SK-N-SH (cell line): ENCODE results near the gene DMKN. TPM values are rescaled to one million over a fixed set of nuclear protein-coding genes. Genes with fewer than 3 reads are reported as not detected.

Experiments
- CTCF ChIA-PET: fragments of 300-600, 350-600 bp; formaldehyde crosslinking; extraction: SDS; loops from one replicate; lab custom pipeline; 2021; lab: Yijun Ruan, JAX
- POLR2A ChIA-PET: fragments of 350-600 bp; sonication (Branson Sonifier 250); formaldehyde crosslinking; extraction: SDS; loops from one replicate; lab custom pipeline; 2020; ENCODE audit warnings: antibody characterized with exemption, inconsistent platforms; lab: Yijun Ruan, JAX
- DNase-seq: peaks from one replicate; pipeline ENCODE4 v3.0.0; 2012
- H2AFZ ChIP-seq: fragments of 200-600 bp; sonication (generic); 2 replicates; pipeline ENCODE4 v1.8.1; 2016; ENCODE audit warnings: antibody characterized with exemption, mild to moderate bottlenecking, low read depth
- H3F3A ChIP-seq: fragments of 200-600 bp; sonication (generic); replicated peaks from 2 replicates; pipeline ENCODE3; 2016; ENCODE audit warnings: antibody characterized with exemption, mild to moderate bottlenecking; ENCODE audit not compliant: insufficient read depth
- H3K27ac ChIP-seq, 2 experiments: fragments of 200-500 bp in 1 of 2; fragments of 200-600 bp in 1 of 2; sonication (Bioruptor generic) in 1 of 2; sonication (generic), shearing (Covaris generic) in 1 of 2; 2 replicates each; pipeline versions ENCODE4 v1.5.1 to v1.6.1; 2014 to 2016; ENCODE audit warnings: low read depth in 2 of 2, inconsistent platforms in 1 of 2, low read length in 1 of 2, mild to moderate bottlenecking in 1 of 2, mixed read lengths in 1 of 2
- H3K27me3 ChIP-seq: fragments of 200-600 bp; sonication (generic), shearing (Covaris generic); 2 replicates; pipeline ENCODE4 v1.6.1; 2016; ENCODE audit warnings: mixed run types; ENCODE audit not compliant: insufficient read depth
- H3K36me3 ChIP-seq, 2 experiments: fragments of 200-500 bp in 1 of 2; fragments of 200-600 bp in 1 of 2; sonication (Bioruptor generic) in 1 of 2; sonication (generic) in 1 of 2; replicated peaks in 1 of 2; 2 replicates each; pipeline versions ENCODE3 to v1.5.1; 2014 to 2016; ENCODE audit warnings: low read length in 1 of 2, mild to moderate bottlenecking in 1 of 2; ENCODE audit not compliant: insufficient read depth in 2 of 2, control insufficient read depth in 1 of 2
- H3K4me1 ChIP-seq, 2 experiments: fragments of 200-500 bp in 1 of 2; fragments of 200-600 bp in 1 of 2; sonication (Bioruptor generic) in 1 of 2; sonication (generic), shearing (Covaris generic) in 1 of 2; 2 replicates each; pipeline versions ENCODE4 v1.5.1 to v1.6.1; 2014 to 2016; ENCODE audit warnings: low read depth in 1 of 2, low read length in 1 of 2, mixed run types in 1 of 2; ENCODE audit not compliant: insufficient read depth in 2 of 2, control insufficient read depth in 1 of 2
- H3K4me2 ChIP-seq: fragments of 200-600 bp; sonication (generic), shearing (Covaris generic); 2 replicates; pipeline ENCODE4 v1.6.1; 2017; ENCODE audit warnings: mixed run types
- H3K4me3 ChIP-seq, 2 experiments: fragments of 200-500 bp in 1 of 2; fragments of 200-600 bp in 1 of 2; sonication (Bioruptor generic) in 1 of 2; sonication (generic), shearing (Covaris generic) in 1 of 2; 2 replicates each; pipeline versions ENCODE4 v1.5.1 to v1.8.1; 2014 to 2016; ENCODE audit warnings: low read depth in 2 of 2, inconsistent platforms in 1 of 2, low read length in 1 of 2, mild to moderate bottlenecking in 1 of 2, mixed read lengths in 1 of 2, moderate library complexity in 1 of 2
- H3K79me2 ChIP-seq: fragments of 200-600 bp; sonication (generic); 2 replicates; pipeline ENCODE4 v1.8.1; 2017; ENCODE audit warnings: mild to moderate bottlenecking; ENCODE audit not compliant: insufficient read depth
- H3K9ac ChIP-seq: fragments of 200-600 bp; sonication (generic); 2 replicates; pipeline ENCODE4 v1.6.1; 2017; ENCODE audit warnings: mixed run types
- H3K9me2 ChIP-seq: fragments of 200-600 bp; sonication (generic); 2 replicates; pipeline ENCODE4 v1.6.1; 2017; ENCODE audit warnings: mixed run types
- H3K9me3 ChIP-seq: fragments of 200-600 bp; sonication (generic); 2 replicates; pipeline ENCODE4 v1.6.1; 2017; ENCODE audit warnings: mixed run types, mild to moderate bottlenecking, moderate library complexity
- H4K20me1 ChIP-seq: fragments of 200-600 bp; sonication (generic); 2 replicates; pipeline ENCODE4 v1.6.1; 2017; ENCODE audit warnings: mild to moderate bottlenecking, mixed run types; ENCODE audit not compliant: insufficient read depth
- CHD2 ChIP-seq: fragments of 150-350 bp; IDR thresholded peaks from 2 replicates; pipeline ENCODE4 v1.6.1; 2018; ENCODE audit warnings: low read length; ENCODE audit not compliant: partially characterized antibody
- EP300 ChIP-seq, 2 experiments: IDR thresholded peaks; 2 replicates each; pipeline versions ENCODE4 v1.4.0 to v1.6.1; 2012; ENCODE audit warnings: borderline replicate concordance in 1 of 2, low read depth in 1 of 2, low read length in 1 of 2
- EZH2phosphoT487 ChIP-seq: fragments of 200-600 bp; sonication (generic); IDR thresholded peaks from 2 replicates; pipeline ENCODE4 v1.6.1; 2017; ENCODE audit warnings: low read depth, mixed run types, mild to moderate bottlenecking, antibody characterized with exemption, moderate library complexity, borderline replicate concordance
- FOXM1 ChIP-seq: IDR thresholded peaks from 2 replicates; pipeline ENCODE4 v1.4.0; 2012; ENCODE audit warnings: low read depth, mild to moderate bottlenecking
- GABPA ChIP-seq: IDR thresholded peaks from 2 replicates; pipeline ENCODE4 v1.4.0; 2012; ENCODE audit warnings: low read depth, mild to moderate bottlenecking
- GATA2 ChIP-seq: sonication (generic); formaldehyde crosslinking; IDR thresholded peaks from 2 replicates; pipeline ENCODE4 v1.5.0; 2020; ENCODE audit warnings: mild to moderate bottlenecking, missing genetic modification reagents
- JUND ChIP-seq: IDR thresholded peaks from 2 replicates; pipeline ENCODE4 v1.4.0; 2012
- MXI1 ChIP-seq: IDR thresholded peaks from 2 replicates; pipeline ENCODE4 v1.6.1; 2012; ENCODE audit warnings: mild to moderate bottlenecking, low read depth, low read length, improper control_type of control experiment
- NFIC ChIP-seq: IDR thresholded peaks from 2 replicates; pipeline ENCODE4 v1.4.0; 2012; ENCODE audit warnings: borderline replicate concordance
- NRF1 ChIP-seq: IDR thresholded peaks from 2 replicates; pipeline ENCODE4 v1.6.1; 2012; ENCODE audit warnings: low read depth, mild to moderate bottlenecking, low read length
- POLR2AphosphoS5 ChIP-seq: IDR thresholded peaks from 2 replicates; pipeline ENCODE4 v1.6.1; 2012; ENCODE audit warnings: low read depth, low read length
- RCOR1 ChIP-seq: fragments of 150-350 bp; IDR thresholded peaks from 2 replicates; pipeline ENCODE4 v1.6.1; 2017; ENCODE audit warnings: antibody characterized with exemption, low read length
- RFX5 ChIP-seq: IDR thresholded peaks from 2 replicates; pipeline ENCODE4 v1.6.1; 2012; ENCODE audit warnings: mild to moderate bottlenecking, improper control_type of control experiment, low read length
- SMC3 ChIP-seq: IDR thresholded peaks from 2 replicates; pipeline ENCODE4 v1.6.1; 2012; ENCODE audit warnings: low read depth, low read length, improper control_type of control experiment
- TAF1 ChIP-seq: IDR thresholded peaks from 2 replicates; pipeline ENCODE4 v1.6.1; 2012; ENCODE audit warnings: low read depth, mild to moderate bottlenecking, low read length, moderate library complexity, borderline replicate concordance
- TEAD4 ChIP-seq: IDR thresholded peaks from 2 replicates; pipeline ENCODE4 v1.4.0; 2012; ENCODE audit warnings: mild to moderate bottlenecking, borderline replicate concordance; ENCODE audit not compliant: insufficient read depth
- YY1 ChIP-seq: IDR thresholded peaks from 2 replicates; pipeline ENCODE4 v1.4.0; 2012; ENCODE audit warnings: low read depth, mild to moderate bottlenecking
- WGBS: methylation state at CpG from one replicate; pipeline ENCODE4 v1.1.6; 2017; ENCODE audit warnings: low lambda C conversion rate; 5-methylcytosine and 5-hydroxymethylcytosine counted together
- polyA plus RNA-seq, 3 experiments: library from polyadenylated mRNA; depleted of rRNA; stranded (reverse); fragments of >200 nt; gene quantifications; 2 replicates each; pipeline ENCODE4 v1.2.3, GENCODE V29; 2012
- TF ChIP-seq, protein P1 (sequence below): IDR thresholded peaks from 2 replicates; pipeline ENCODE4; 2012
- TF ChIP-seq, protein P2 (sequence below): IDR thresholded peaks from 2 replicates; pipeline ENCODE4 v1.4.0; 2012; ENCODE audit warnings: low read depth, borderline replicate concordance
- TF ChIP-seq, protein P3 (sequence below): fragments of 200-600 bp; sonication (generic); IDR thresholded peaks from 2 replicates; pipeline ENCODE4 v1.6.1; 2017; ENCODE audit warnings: antibody characterized with exemption, mild to moderate bottlenecking, moderate library complexity
- TF ChIP-seq, protein P4 (sequence below): IDR thresholded peaks from 2 replicates; pipeline ENCODE4 v1.6.1; 2012; ENCODE audit warnings: mild to moderate bottlenecking, low read depth, low read length, moderate library complexity
- TF ChIP-seq, protein P5 (sequence below): fragments of 150-350 bp; IDR thresholded peaks from 2 replicates; pipeline ENCODE4 v1.6.1; 2016; ENCODE audit warnings: mild to moderate bottlenecking, low read depth, low read length
- TF ChIP-seq, protein P6 (sequence below): IDR thresholded peaks from 2 replicates; pipeline ENCODE4 v1.4.0; 2012; ENCODE audit warnings: low read depth, borderline replicate concordance

Gene DMKN
- polyA plus RNA-seq, 1 of the 3 experiments (the other 2 are of a cell fraction) = not detected

DNA sequence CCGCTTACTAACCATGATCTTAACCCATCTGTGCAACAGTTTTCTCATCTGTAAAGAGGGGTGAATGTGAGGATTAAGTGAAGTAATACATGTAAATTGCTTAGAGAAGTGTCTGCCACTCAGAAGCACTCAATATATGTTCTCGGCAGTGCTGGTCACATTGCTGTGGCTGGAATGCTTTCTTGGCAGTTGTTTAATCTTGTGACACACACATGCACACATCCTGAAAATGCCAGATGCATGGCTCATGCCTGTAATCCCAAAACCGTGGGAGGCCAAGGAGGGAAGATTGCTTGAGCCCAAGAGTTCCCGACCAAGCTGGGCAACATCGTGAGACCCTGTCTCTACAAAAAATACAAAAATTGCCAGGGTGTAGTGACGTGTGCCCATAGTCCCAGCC, 4.9 kb upstream of the DMKN start:
- ChIA-PET CTCF (interaction anchor here (0.7 to 1.3 kb wide), 3 partner anchors 8 to 23 kb away, joined by 3 to 5 read pairs (median 4); no protein-coding TSS in a partner anchor), POLR2A (no interaction called here)
- no peaks in the 10 kb centered on the region for H3K9me2 ChIP-seq
- no peak overlapping the region for H2AFZ ChIP-seq
- no peak for DNase-seq
- peak overlapping the region; percentile 51 for H3K4me2 ChIP-seq
- H3K4me3 ChIP-seq = no peak overlapping the region
- H3K9me3 ChIP-seq = no peaks in the 10 kb centered on the region
- H3K36me3 ChIP-seq = no peaks in the 10 kb centered on the region
- H3F3A ChIP-seq = no peaks in the 10 kb centered on the region
- H3K9ac ChIP-seq = no peak overlapping the region
- no peaks in the 10 kb centered on the region for H4K20me1 ChIP-seq
- H3K27me3 ChIP-seq = peaks cover 4% of the 10 kb centered on the region; the same call in 1 of the 2 replicates
- 0 out of 4 replicates have a peak overlapping the region, but pooled peaks of 1 of the 2 experiments have one; percentile 26 for H3K27ac ChIP-seq
- 10% methylated on average over 6 of the region's 6 CpGs for WGBS
- no peaks in the 10 kb centered on the region for H3K79me2 ChIP-seq
- no peaks in the 10 kb centered on the region for H3K4me1 ChIP-seq
- TF ChIP-seq GABPA (no peak), RFX5 (no peak), TEAD4 (0 out of 2 replicates have a peak, but pooled peaks have one; percentile 31), EZH2phosphoT487 (no peak), TAF1 (no peak), NFIC (peak; percentile 73), SMC3 (no peak), JUND (no peak; the same call in 1 of the 2 replicates), POLR2AphosphoS5 (no peak), GATA2 (CRISPR knock-in tag) (no peak), EP300 (IDR thresholded peaks at IDR 0.05; ENCODE audit: borderline replicate concordance in 1 of 2, low read depth in 1 of 2, low read length in 1 of 2) (no peak), MXI1 (no peak), CHD2 (no peak), NRF1 (no peak), RCOR1 (no peak), YY1 (no peak), FOXM1 (no peak)
- TF ChIP-seq, protein P1, sequence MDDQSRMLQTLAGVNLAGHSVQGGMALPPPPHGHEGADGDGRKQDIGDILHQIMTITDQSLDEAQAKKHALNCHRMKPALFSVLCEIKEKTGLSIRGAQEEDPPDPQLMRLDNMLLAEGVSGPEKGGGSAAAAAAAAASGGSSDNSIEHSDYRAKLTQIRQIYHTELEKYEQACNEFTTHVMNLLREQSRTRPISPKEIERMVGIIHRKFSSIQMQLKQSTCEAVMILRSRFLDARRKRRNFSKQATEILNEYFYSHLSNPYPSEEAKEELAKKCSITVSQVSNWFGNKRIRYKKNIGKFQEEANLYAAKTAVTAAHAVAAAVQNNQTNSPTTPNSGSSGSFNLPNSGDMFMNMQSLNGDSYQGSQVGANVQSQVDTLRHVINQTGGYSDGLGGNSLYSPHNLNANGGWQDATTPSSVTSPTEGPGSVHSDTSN = peak; percentile 9; the same call in 1 of the 2 replicates
- TF ChIP-seq, protein P2, sequence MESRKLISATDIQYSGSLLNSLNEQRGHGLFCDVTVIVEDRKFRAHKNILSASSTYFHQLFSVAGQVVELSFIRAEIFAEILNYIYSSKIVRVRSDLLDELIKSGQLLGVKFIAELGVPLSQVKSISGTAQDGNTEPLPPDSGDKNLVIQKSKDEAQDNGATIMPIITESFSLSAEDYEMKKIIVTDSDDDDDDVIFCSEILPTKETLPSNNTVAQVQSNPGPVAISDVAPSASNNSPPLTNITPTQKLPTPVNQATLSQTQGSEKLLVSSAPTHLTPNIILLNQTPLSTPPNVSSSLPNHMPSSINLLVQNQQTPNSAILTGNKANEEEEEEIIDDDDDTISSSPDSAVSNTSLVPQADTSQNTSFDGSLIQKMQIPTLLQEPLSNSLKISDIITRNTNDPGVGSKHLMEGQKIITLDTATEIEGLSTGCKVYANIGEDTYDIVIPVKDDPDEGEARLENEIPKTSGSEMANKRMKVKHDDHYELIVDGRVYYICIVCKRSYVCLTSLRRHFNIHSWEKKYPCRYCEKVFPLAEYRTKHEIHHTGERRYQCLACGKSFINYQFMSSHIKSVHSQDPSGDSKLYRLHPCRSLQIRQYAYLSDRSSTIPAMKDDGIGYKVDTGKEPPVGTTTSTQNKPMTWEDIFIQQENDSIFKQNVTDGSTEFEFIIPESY = no peak
- TF ChIP-seq, protein P3, sequence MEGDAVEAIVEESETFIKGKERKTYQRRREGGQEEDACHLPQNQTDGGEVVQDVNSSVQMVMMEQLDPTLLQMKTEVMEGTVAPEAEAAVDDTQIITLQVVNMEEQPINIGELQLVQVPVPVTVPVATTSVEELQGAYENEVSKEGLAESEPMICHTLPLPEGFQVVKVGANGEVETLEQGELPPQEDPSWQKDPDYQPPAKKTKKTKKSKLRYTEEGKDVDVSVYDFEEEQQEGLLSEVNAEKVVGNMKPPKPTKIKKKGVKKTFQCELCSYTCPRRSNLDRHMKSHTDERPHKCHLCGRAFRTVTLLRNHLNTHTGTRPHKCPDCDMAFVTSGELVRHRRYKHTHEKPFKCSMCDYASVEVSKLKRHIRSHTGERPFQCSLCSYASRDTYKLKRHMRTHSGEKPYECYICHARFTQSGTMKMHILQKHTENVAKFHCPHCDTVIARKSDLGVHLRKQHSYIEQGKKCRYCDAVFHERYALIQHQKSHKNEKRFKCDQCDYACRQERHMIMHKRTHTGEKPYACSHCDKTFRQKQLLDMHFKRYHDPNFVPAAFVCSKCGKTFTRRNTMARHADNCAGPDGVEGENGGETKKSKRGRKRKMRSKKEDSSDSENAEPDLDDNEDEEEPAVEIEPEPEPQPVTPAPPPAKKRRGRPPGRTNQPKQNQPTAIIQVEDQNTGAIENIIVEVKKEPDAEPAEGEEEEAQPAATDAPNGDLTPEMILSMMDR = no peak
- TF ChIP-seq, protein P4, sequence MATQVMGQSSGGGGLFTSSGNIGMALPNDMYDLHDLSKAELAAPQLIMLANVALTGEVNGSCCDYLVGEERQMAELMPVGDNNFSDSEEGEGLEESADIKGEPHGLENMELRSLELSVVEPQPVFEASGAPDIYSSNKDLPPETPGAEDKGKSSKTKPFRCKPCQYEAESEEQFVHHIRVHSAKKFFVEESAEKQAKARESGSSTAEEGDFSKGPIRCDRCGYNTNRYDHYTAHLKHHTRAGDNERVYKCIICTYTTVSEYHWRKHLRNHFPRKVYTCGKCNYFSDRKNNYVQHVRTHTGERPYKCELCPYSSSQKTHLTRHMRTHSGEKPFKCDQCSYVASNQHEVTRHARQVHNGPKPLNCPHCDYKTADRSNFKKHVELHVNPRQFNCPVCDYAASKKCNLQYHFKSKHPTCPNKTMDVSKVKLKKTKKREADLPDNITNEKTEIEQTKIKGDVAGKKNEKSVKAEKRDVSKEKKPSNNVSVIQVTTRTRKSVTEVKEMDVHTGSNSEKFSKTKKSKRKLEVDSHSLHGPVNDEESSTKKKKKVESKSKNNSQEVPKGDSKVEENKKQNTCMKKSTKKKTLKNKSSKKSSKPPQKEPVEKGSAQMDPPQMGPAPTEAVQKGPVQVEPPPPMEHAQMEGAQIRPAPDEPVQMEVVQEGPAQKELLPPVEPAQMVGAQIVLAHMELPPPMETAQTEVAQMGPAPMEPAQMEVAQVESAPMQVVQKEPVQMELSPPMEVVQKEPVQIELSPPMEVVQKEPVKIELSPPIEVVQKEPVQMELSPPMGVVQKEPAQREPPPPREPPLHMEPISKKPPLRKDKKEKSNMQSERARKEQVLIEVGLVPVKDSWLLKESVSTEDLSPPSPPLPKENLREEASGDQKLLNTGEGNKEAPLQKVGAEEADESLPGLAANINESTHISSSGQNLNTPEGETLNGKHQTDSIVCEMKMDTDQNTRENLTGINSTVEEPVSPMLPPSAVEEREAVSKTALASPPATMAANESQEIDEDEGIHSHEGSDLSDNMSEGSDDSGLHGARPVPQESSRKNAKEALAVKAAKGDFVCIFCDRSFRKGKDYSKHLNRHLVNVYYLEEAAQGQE = no peak
- TF ChIP-seq, protein P5, sequence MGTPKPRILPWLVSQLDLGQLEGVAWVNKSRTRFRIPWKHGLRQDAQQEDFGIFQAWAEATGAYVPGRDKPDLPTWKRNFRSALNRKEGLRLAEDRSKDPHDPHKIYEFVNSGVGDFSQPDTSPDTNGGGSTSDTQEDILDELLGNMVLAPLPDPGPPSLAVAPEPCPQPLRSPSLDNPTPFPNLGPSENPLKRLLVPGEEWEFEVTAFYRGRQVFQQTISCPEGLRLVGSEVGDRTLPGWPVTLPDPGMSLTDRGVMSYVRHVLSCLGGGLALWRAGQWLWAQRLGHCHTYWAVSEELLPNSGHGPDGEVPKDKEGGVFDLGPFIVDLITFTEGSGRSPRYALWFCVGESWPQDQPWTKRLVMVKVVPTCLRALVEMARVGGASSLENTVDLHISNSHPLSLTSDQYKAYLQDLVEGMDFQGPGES = no peak
- TF ChIP-seq, protein P6, sequence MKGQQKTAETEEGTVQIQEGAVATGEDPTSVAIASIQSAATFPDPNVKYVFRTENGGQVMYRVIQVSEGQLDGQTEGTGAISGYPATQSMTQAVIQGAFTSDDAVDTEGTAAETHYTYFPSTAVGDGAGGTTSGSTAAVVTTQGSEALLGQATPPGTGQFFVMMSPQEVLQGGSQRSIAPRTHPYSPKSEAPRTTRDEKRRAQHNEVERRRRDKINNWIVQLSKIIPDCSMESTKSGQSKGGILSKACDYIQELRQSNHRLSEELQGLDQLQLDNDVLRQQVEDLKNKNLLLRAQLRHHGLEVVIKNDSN = no peak
